HG02610 (cell line): ENCODE measurements around the gene TNRC6B.
"Not testable (repeated sequence)": the region's sequence is repeated elsewhere in the genome, so short reads cannot be mapped to it uniquely, and the experiment has no call there.

Experiments
- ATAC-seq: cut with Tn5 transposase; IDR thresholded peaks from one replicate; pipeline ENCODE4 v1.9.1; 2021; ENCODE audit warnings: mild to moderate bottlenecking, moderate library complexity; ENCODE audit not compliant: unreplicated experiment

The TNRC6B gene

GRCh38 chr22:40281717-40282116, 104.0 kb downstream of the TNRC6B start:
- ATAC-seq = no peak

GRCh38 chr22:40285513-40285912, 107.8 kb downstream of the TNRC6B start:
- ATAC-seq = no peak

GRCh38 chr22:40289991-40290459, 112.3 kb downstream of the TNRC6B start:
- ATAC-seq = no peak

- ATAC-seq = no peak
These were observed 112.8 kb downstream of the TNRC6B start for GRCh38 chr22:40290516-40290915.

GRCh38 chr22:40294696-40295095, 117.0 kb downstream of the TNRC6B start:
- ATAC-seq = no peak

GRCh38 chr22:40300316-40300715, 122.6 kb downstream of the TNRC6B start:
- no peak for ATAC-seq

- peak; percentile 89 for ATAC-seq
These were observed 123.4 kb downstream of the TNRC6B start for GRCh38 chr22:40300884-40301672.

GRCh38 chr22:40302149-40302548, 124.4 kb downstream of the TNRC6B start:
- ATAC-seq = no peak

- no peak for ATAC-seq
These were observed 127.9 kb downstream of the TNRC6B start for GRCh38 chr22:40305625-40306024.

GRCh38 chr22:40308999-40309573, 131.4 kb downstream of the TNRC6B start:
- no peak for ATAC-seq

GRCh38 chr22:40309631-40310030, 131.9 kb downstream of the TNRC6B start:
- ATAC-seq = no peak

- no peak for ATAC-seq
These were observed 132.5 kb downstream of the TNRC6B start for GRCh38 chr22:40310081-40310767.

GRCh38 chr22:40310768-40311120, 133.0 kb downstream of the TNRC6B start:
- ATAC-seq = no peak

- ATAC-seq = not testable (repeated sequence)
These were observed 133.9 kb downstream of the TNRC6B start for GRCh38 chr22:40311646-40312045.

- no peak for ATAC-seq
These were observed 134.3 kb downstream of the TNRC6B start for GRCh38 chr22:40312050-40312449.

- ATAC-seq = no peak
These were observed 135.3 kb downstream of the TNRC6B start for GRCh38 chr22:40313007-40313406.

GRCh38 chr22:40314041-40314440, 136.3 kb downstream of the TNRC6B start:
- ATAC-seq = no peak

- ATAC-seq = no peak
These were observed 143.0 kb downstream of the TNRC6B start for GRCh38 chr22:40320687-40321086.

- no peak for ATAC-seq
These were observed 144.3 kb downstream of the TNRC6B start for GRCh38 chr22:40322021-40322420.

- ATAC-seq = no peak
These were observed 145.2 kb downstream of the TNRC6B start for GRCh38 chr22:40322818-40323447.

- no peak for ATAC-seq
These were observed 146.0 kb downstream of the TNRC6B start for GRCh38 chr22:40323681-40324171.
